GM18519 (cell line): ENCODE measurements around the gene IPPK.

ENCODE experiments used
- ATAC-seq: cut with Tn5 transposase; IDR thresholded peaks from one replicate; pipeline ENCODE4 v1.9.1; 2021; ENCODE audit warnings: mild to moderate bottlenecking, moderate library complexity; ENCODE audit not compliant: unreplicated experiment, low FRiP score

The IPPK gene

DNA sequence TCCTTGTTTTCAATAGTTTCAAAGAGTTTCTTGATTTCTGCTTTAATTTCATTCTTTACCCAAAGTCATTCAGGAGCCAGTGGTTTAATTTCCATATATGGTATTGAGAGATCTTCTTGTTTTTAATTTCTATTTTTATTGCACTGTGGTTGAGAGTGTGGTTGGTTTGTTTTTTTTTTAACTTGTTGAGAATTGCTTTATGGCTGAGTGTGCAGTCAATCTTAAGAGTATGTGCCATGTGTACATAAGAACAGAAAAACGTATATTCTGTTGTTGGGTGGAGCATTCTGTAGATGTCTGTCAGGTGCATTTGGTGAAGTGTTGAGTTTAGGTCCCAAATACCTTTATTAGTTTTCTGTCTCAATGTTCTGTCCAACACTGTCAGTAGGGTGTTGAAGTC lies 26.7 kb upstream of the IPPK start:
- ATAC-seq: no peak

DNA sequence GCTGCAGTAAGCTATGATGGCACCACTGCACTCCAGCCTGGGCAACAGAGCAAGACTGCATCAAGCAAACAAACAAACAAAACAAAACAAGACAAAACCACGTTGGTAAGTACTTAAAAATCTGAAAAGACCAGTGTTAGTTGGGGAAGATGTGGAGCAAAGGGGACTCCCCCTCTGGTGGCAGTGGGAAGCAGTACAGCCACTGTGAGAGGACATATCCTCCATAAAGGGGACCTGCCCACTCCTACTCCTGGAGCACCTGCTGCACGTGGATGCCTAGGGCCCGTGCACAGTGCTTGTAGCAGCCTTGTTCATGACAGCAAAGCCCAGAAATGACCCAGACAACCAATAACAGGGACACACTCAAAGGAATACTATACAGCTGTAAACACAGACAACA lies 17.0 kb upstream of the IPPK start:
- ATAC-seq: no peak

DNA sequence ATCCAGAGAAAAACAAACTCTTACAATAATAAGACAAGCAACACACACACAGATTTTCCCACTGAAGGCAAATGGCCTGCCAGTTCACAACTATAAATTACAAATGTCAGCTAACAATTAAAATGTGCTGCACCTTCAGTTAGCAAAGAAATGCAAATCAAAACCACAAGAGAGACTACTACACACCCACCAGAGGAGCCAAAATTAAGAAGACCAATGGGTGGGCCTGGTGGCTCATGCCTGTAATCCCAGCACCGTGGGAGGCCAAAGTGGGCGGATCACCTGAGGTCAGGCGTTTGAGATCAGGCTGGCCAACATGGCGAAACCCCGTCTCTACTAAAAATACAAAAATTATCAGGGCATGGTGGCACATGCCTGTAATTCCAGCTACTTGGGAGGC lies 15.1 kb upstream of the IPPK start:
- ATAC-seq: no peak

DNA sequence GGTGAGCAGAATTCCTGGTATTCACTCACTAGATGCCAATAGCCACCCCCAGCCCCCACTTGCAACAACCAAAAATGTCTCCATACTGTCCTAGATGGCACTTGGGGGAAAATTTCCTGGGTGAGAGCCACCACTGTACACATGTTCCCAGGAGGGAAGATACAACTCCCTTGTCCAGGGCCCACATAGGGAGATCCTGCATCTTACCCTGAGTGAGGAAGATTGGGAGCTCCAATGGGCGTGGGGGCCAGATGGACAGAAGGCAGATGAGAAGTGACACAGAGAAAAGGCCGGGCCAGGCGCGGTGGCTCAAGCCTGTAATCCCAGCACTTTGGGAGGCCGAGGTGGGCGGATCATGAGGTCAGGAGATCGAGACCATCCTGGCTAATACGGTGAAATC lies 12.3 kb upstream of the IPPK start:
- no peak for ATAC-seq

DNA sequence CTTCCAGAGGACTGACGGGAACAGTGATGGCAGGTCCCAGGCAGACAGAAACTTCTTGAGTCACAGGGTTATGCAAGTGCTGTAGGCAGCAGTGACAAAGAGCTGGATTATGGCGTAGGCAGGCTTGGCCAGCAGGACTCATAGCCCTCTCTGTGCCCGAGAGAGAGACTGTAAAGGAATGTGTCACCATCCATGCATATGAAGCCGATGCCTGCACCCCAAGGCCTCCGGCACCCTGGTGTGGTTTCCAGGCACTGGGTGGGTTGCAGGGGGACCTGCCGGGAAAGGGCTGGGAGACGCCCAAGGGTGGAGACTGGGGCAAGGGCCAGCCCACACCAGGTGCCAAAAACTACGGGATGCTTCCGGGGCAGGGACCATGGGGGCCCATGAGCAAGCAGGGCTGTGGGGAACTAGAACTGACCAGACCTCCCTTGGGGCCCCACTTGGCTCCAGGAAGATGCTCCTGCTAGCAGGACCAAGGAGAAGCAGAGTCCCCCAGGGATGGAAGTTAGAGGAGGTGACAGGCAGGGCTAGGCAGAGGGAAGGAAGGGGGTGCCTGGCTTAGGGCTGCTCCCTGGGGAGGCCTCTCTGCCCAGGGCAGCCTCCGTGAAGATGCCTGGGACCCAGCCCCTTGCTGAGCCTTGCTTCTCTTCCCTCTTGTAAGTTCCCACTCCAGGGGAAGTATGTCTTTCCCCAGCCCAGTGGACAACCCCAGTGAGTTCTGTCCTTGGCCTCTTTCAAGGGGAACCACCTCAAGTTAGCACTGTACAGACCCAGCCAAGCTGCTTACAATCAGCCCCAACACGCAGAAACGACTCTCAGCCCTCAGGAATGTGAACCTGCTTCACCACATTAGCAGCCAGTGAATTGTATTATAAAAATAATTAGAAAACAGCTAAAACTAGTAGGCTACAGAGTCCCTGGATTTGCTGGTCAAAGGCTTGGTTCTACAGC lies 10.5 kb upstream of the IPPK start:
- no peak for ATAC-seq

DNA sequence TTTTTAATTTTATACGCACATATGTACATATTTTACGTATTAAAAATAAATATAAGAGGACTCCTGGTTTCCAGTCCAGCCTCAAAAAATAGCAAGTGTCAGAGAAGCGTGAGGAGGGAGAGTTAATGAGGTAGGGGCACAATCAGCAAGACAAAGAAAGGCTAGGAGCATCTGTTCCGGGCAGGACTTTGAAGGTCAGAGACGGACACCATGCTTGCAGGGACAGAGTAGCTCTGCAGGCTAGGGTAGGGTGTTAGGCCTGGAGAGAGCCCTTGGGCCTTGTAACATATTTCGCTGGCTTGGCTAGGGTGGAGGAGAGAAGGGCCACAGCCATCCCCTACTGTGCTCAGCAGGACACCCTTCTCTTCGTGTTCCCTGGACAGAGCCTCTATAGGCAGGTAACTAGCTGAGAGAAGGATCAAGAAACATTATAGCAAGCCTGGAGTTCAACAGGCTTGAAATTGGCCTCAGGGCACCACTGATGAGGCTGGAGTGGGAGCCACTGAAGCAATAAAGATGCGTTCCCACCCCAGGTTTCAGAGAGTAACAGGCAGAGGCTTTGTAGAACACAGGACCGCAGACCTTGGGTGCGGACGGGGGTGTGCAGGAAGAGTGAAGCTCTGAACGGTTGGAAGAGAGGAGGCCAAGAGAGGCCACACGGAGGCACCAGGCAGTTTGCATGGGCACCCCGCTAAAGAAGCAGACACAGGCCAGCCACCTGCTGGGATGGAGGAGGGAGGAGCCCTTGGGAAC lies 9.7 kb upstream of the IPPK start:
- ATAC-seq: no peak

DNA sequence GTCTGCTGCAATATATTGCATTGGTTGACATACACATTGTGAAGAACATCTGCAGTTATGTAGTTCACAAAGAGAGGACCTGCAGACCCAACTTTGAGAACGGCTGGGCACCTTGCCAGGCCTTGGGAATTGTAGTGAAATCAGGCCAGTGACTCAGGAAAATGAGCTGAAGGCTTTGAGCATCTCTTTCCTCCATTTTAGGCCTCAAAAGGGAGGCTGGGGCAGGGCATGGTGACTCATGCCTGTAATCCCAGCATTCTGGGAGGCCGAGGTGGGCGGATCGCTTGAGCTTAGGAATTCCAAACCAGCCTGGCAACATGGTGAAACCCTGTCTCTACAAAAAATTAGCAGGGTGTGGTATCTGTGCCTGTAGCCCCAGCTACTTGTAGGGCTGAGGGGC lies 1.4 kb upstream of the IPPK start:
- no peak for ATAC-seq

DNA sequence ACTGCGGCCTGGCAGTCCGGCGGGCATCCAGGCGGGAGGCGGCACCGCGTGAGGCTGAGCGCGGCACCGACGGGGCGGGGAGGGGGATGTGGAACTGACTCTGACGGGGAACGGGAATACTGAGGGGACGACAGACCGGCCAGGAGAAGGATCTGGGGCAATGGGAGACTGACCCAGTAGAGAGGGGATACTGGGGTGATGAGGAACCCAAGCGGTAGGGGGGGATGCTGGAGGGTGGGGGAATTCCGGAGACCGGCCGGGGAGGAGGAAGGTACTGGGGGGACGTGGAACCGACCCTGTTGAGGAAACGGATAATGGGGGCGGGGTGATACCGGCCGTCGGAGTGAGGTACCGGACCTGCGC lies 423 bp downstream of the IPPK start:
- ATAC-seq: no peak

DNA sequence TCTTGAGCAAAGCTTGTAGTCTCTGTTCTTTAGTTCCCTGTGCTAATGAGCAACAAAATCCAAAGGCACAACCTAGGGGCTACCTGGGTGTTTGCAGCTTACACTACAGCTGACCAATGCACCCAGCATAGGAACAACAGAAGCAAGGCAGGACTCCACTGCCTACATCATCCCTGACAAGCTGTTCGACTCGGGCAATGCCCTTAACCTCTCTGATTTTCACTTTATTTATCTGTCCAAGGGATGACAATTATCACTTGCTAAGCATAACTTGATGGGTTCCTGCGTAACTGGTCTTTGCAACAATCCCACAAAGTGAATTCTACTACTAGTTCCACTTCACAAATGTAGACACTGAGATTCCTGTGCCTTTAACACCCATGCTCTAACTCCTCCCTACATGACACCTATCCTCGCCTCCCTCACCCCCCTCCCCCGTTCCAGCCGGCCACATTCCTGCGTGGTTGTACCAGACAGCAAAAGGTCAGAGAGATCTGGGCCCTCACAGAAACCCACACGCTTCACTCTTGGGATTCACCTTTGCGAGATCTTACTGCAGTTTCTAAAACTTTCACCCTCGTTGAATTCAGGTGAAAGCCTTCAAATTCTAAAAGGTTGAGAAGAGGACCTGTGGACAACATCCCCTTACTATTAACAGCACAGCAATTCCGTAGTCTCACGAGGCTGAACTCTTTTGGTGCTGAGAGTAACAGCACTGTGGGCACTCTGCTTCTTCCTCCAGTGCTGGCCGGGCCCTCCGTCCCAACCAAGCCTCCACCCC lies 995 bp downstream of the IPPK start:
- no peak for ATAC-seq

DNA sequence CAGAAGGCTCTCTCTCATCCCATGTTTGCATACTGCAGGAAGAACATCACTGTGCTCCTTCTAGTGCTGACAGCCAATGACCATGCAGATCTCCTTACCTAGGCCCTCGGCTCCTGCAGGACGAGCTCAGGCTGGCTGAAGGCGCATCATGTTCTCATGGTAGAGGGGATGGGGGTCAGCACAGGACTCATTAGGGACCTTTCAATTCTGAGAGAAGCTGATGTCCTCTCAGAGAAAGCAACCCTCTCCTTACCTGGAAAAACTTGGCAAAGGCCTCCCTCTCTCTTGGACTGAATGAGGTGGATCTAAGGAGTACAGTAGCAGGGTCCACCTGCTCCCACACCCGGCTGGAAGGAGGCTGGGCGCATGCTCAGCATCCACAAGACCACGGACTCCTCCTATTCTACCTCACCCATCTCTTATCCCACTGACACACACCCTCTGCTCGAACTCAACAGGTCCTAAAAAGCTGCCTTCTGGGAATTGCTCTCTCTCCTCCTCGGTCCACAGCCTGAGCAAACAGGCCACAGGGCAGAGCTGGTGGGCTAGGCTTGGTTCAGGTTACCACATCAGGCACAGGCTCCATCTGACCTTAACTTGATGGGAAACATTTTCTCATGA lies 2.9 kb downstream of the IPPK start:
- ATAC-seq: no peak

DNA sequence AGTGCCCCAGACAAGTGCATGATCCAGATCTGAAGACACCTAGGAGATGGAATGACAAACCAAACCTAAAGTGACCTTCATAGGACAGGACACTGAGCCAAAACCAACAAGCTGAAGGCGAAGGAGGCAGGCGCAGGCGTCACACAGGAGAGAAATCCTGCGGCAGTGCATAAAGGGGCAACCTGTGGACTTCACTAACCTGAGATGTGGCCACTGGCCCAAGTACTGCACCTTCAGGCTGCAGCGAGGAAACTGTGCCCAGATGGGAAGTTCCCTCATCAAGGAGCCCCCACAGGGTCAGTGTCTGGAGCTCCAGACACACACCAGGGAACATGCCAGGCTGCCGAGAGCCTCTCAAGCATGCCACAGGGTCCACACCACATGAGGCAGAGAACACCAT lies 3.7 kb downstream of the IPPK start:
- ATAC-seq: no peak

DNA sequence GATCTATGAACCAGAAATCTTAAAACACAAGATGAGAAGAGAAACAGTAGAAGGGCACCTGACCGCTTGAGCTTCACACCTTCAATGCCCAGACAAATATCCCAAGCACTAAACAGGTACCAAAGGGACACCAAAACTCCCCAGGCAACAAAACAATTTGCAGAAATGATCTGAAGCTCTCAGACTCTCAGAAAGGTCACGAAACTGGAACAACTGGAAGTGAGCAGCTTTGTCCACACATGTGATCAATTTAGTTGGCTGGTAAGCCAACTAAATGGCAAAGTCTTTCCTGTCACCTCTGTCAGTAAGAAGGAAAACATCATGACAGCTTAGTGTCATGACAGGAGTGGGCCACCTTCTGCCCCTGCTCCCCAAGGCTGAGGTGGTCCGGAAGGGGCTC lies 4.1 kb downstream of the IPPK start:
- no peak for ATAC-seq

DNA sequence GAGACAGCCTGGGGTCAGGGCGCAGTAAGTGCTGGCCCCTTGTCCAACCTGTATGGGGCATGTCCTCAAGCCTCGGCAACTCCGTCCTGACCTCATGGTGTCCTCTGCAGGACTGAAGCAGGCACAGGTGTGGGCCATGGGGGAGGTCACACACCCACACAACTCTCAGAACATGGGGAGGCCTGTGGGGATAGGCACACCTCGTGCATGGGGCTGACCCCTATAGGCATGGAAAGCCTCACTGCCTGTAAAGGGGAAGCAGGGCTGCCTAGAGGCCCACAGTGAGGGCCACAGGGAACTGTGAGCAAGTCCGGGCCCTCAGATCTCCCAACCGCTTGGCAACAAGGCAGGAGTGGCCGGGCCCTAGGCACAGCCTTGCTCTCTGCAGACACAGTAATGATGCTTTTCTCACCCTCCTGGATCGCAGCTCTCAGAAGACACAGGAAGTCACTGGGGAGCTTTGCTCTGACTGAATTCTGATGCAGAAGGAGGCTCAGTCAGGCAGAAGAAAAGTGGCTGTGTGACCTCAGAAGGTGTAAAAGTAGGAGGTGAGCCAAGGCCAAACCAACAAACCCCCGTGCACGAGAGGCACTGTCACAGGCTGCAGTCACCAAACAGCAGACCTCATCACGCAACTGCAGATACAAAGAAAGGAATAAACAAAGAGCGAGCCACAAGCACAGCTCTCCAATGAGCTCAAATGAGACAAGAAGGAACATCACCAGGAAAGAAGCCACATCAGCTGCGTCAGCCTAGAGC lies 5.4 kb downstream of the IPPK start:
- ATAC-seq: no peak

DNA sequence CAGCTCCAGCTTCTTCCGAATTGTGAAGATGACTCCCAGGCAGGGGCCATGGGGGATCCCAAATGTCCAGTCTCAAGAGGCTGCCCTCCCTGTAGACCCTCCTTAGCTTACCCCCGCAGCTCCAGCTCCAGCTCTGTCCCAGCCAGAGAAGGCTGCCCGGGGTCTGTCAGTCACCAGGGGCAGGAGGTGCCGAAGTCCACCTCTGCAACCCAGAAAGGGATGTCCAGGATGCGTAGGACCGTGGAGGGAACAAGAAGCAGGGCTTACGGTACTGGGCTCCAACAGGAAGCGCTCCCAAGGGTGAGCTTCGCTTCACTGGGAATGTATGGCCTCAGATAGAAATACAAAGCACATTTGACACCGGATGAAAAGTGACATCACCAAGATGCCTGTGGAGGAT lies 6.0 kb downstream of the IPPK start:
- ATAC-seq: no peak

DNA sequence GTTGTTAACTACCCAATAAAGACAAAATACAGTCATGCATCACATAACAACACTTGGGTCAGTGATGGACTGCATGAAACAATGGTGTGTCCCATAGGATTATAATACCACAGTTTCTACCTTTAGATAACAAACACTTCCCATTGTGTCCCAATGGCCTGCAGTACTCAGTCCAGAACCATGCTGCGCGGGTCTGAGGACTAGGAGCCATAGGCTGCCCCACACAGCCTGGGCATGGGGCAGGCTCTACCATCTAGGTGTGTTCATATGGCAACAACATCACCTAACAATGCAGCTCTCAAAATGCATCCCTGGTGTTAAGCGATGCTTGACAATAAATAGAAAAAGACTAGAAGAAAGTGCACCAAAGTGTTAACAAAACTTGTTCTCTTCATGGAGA lies 6.8 kb downstream of the IPPK start:
- ATAC-seq: no peak

DNA sequence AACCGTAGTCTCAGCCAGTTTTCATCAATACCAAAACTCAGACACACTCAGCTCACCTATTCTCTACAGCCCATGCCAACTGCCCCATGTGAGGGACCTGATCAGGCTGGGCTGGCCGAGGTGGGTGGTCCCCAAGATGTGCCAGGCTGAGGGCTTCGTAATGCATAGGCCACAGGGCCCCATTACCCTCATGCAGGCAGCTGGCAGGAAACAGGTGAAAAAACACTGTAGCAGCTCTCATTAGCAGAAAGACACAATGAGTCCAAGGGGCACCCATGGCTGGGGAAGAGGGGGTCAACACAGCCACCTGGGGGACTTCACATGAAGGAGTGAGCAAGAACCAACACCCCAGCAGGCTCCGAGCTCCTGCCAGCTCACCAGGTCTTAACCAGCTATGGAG lies 8.2 kb downstream of the IPPK start:
- ATAC-seq: no peak

DNA sequence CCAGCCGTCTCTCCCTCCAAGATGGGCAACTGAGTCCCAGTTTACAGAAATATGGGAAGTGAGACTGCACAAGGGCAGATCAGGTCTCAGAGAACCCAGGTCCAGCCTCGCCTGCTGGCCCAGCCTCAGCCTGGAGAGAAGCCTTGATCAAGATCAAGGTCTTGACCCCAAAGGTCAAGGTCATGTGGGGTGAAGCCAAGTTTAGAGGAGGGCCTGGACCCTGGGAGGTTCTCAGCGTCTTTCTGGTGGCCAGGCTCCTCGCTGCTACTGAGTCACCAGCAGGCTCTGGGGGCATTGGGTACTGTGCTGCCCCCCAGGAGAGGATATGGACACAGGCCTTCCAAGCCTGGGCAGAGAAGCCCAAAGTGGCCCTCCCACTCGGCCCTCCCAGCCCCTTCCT lies 8.8 kb downstream of the IPPK start:
- ATAC-seq: no peak

DNA sequence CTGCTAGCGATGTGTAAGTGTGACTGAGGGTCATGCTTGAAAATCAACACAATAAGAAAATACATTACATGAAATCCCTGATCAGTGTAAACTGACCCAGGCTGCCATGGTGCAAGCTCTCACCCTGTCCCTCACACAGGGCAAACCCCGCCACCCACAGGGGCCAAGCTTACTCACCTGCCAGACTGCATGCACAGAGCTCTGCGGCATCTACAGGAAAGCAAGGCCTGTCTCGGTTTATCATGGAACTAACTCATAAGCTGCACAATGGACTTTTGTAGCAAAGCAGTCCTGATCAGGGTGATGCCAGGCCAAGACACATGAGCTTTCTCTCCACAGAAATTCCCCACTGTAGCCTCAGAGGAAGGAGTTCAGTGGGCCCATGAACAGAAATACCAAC lies 9.7 kb downstream of the IPPK start:
- no peak for ATAC-seq

DNA sequence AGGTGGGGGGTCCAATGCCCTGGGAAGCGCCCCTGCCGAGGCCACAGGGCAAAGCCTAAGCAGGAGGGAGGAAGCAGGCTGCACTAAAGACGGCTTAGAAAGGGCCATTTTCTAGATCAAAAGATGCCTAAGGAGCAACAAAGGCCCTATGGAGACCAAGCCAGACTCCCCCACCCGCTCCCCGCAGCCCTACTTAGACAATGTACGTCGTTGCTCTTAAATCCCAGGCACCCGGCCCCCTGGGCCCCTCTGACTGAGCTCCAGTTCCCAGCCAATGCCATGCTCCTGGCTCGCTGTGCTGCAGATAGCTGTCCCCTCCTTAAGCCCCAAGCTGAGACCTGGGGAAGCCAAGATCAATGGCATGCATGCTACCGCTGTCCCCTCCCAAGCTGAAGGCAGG lies 10.3 kb downstream of the IPPK start:
- no peak for ATAC-seq

DNA sequence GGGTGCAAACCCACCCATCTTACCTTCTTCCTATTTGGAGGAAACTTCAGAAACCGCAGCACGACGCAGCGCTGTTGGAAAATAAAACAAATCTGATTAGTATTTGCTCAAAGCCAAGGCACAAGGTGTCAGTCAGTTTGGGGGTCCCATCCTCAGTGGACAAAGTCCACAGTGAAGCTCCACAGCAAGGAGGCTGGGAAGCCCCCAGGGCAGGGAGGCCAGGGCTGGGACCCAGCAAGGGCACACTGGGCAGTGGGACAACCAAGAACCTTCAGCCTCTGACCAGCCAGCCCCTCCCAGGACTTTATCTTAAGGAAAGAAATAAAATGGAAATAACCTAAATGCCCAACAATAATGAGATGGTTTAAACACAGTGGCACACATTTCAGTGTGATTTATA lies 11.3 kb downstream of the IPPK start:
- ATAC-seq: no peak
